Fibroblast of lung (primary cell): Measurements from ENCODE around the gene NUDT4B. TPM values are rescaled to one million over a fixed set of nuclear protein-coding genes. Genes with fewer than 3 reads are reported as not detected.
"Not testable (repeated sequence)": the region's sequence is repeated elsewhere in the genome, so short reads cannot be mapped to it uniquely, and the experiment has no call there.

ENCODE experiments used
- DNase-seq, 2 donors: peaks; one replicate each; pipeline versions ENCODE4 v3.0.0 to v3.0.0-alpha.2; 2010; ENCODE audit warnings: low read depth in 2 of 2
- H2AFZ ChIP-seq: 2 replicates; pipeline ENCODE4 v1.5.1; 2012; ENCODE audit warnings: low read length, control low read depth, inconsistent platforms
- H3K27ac ChIP-seq: 2 replicates; pipeline ENCODE4 v1.5.1; 2011; ENCODE audit warnings: low read length, control low read depth; ENCODE audit not compliant: insufficient read depth
- H3K27me3 ChIP-seq: 2 replicates; pipeline ENCODE4 v1.5.1; 2011; ENCODE audit warnings: mild to moderate bottlenecking, low read length; ENCODE audit not compliant: control insufficient read depth, insufficient read depth
- H3K36me3 ChIP-seq: 2 replicates; pipeline ENCODE4 v1.5.1; 2011; ENCODE audit warnings: low read length; ENCODE audit not compliant: control insufficient read depth, insufficient read depth
- H3K4me1 ChIP-seq: 2 replicates; pipeline ENCODE4 v1.5.1; 2011; ENCODE audit warnings: low read length; ENCODE audit not compliant: control insufficient read depth, insufficient read depth; ENCODE audit errors: extremely low read depth
- H3K4me2 ChIP-seq: 2 replicates; pipeline ENCODE4 v1.5.1; 2011; ENCODE audit warnings: low read length, control low read depth; ENCODE audit not compliant: insufficient read depth; ENCODE audit errors: extremely low read depth
- H3K4me3 ChIP-seq, 4 experiments: fragments of 200-600 bp in 1 of 4; sonication (generic) in 1 of 4; replicated peaks in 1 of 4; 2 replicates each; pipeline ENCODE4 v1.5.1; 2011 to 2016; ENCODE audit warnings: low read length in 4 of 4, low read depth in 3 of 4, mild to moderate bottlenecking in 3 of 4, control low read depth in 2 of 4, inconsistent platforms in 1 of 4, mixed read lengths in 1 of 4; ENCODE audit not compliant: insufficient read depth in 1 of 4; ENCODE audit errors: control extremely low read depth in 1 of 4
- H3K79me2 ChIP-seq: 2 replicates; pipeline ENCODE4 v1.5.1; 2012; ENCODE audit warnings: mild to moderate bottlenecking, low read length, inconsistent platforms; ENCODE audit not compliant: control insufficient read depth, insufficient read depth
- H3K9ac ChIP-seq: 2 replicates; pipeline ENCODE4 v1.5.1; 2011; ENCODE audit warnings: mild to moderate bottlenecking, low read length, control low read depth; ENCODE audit not compliant: insufficient read depth
- H3K9me3 ChIP-seq: 2 replicates; pipeline ENCODE4 v1.5.1; 2012; ENCODE audit warnings: low read depth, low read length; ENCODE audit not compliant: control insufficient read depth, insufficient read depth
- H4K20me1 ChIP-seq: 2 replicates; pipeline ENCODE4 v1.5.1; 2011; ENCODE audit warnings: low read length; ENCODE audit not compliant: control insufficient read depth, insufficient read depth; ENCODE audit errors: extremely low read depth
- polyA plus RNA-seq, 2 donors: library from polyadenylated mRNA; depleted of rRNA in 1 of 2; stranded (reverse) in 1 of 2; unstranded in 1 of 2; fragments of >200 nt; gene quantifications; 2 replicates each; pipeline ENCODE4 v1.2.1, GENCODE V29; 2011 to 2012; ENCODE audit warnings: missing spikeins in 1 of 2
- total RNA-seq: library from RNA; depleted of rRNA; stranded (reverse); fragments of >200 nt; gene quantifications from 2 replicates; pipeline ENCODE4 v1.2.1, GENCODE V29; 2014

The NUDT4B gene
- total and polyA plus RNA-seq, 2 donors (not counting 1 experiment from before 2014, with no cell fraction given): 7.1 to 17.5 TPM

GRCh38 chr1:148769495-148769894 is 20.9 kb downstream of the NUDT4B start:
- not testable (repeated sequence) for H3K27me3 ChIP-seq, H3K27ac ChIP-seq, DNase-seq, H3K4me3 ChIP-seq, H3K9me3 ChIP-seq, H3K4me2 ChIP-seq, H2AFZ ChIP-seq, H3K79me2 ChIP-seq, H3K9ac ChIP-seq, H3K36me3 ChIP-seq, H4K20me1 ChIP-seq, H3K4me1 ChIP-seq

- H3K9me3 ChIP-seq, DNase-seq, H2AFZ ChIP-seq, H3K27ac ChIP-seq, H3K27me3 ChIP-seq, H3K9ac ChIP-seq, H3K79me2 ChIP-seq, H3K4me3 ChIP-seq, H3K4me1 ChIP-seq, H3K36me3 ChIP-seq, H3K4me2 ChIP-seq, H4K20me1 ChIP-seq: not testable (repeated sequence)
Measured at GRCh38 chr1:148773690-148774089, 25.1 kb downstream of the NUDT4B start.

GRCh38 chr1:148774102-148774501 is 25.5 kb downstream of the NUDT4B start:
- not testable (repeated sequence) for H3K27ac ChIP-seq

GRCh38 chr1:148775263-148775662 is 26.7 kb downstream of the NUDT4B start:
- H3K27ac ChIP-seq, H3K9ac ChIP-seq, H3K79me2 ChIP-seq, H3K4me3 ChIP-seq, H4K20me1 ChIP-seq, H3K36me3 ChIP-seq, DNase-seq, H3K4me1 ChIP-seq, H2AFZ ChIP-seq, H3K9me3 ChIP-seq, H3K27me3 ChIP-seq, H3K4me2 ChIP-seq: not testable (repeated sequence)

More at GRCh38 chr1:148774102-148774501, 25.5 kb downstream of the NUDT4B start:
- not testable (repeated sequence) for H3K27me3 ChIP-seq, H3K4me1 ChIP-seq, DNase-seq, H3K9ac ChIP-seq, H3K4me2 ChIP-seq, H3K36me3 ChIP-seq, H3K9me3 ChIP-seq, H3K79me2 ChIP-seq, H3K4me3 ChIP-seq, H2AFZ ChIP-seq, H4K20me1 ChIP-seq

- H3K36me3 ChIP-seq, H3K79me2 ChIP-seq, H3K27me3 ChIP-seq, H3K27ac ChIP-seq, H2AFZ ChIP-seq, H3K9ac ChIP-seq, H4K20me1 ChIP-seq, H3K4me2 ChIP-seq, H3K4me3 ChIP-seq, H3K4me1 ChIP-seq, DNase-seq, H3K9me3 ChIP-seq: not testable (repeated sequence)
Measured at GRCh38 chr1:148777649-148778048, 29.1 kb downstream of the NUDT4B start.

- not testable (repeated sequence) for H2AFZ ChIP-seq, DNase-seq, H3K27me3 ChIP-seq, H3K79me2 ChIP-seq, H3K4me3 ChIP-seq, H3K9me3 ChIP-seq, H4K20me1 ChIP-seq, H3K36me3 ChIP-seq, H3K9ac ChIP-seq, H3K4me1 ChIP-seq, H3K27ac ChIP-seq, H3K4me2 ChIP-seq
Measured at GRCh38 chr1:148780404-148780803, 31.8 kb downstream of the NUDT4B start.

- DNase-seq, H3K27me3 ChIP-seq, H3K79me2 ChIP-seq, H3K4me2 ChIP-seq, H4K20me1 ChIP-seq, H3K4me1 ChIP-seq, H3K36me3 ChIP-seq, H3K27ac ChIP-seq, H3K9ac ChIP-seq, H2AFZ ChIP-seq, H3K9me3 ChIP-seq, H3K4me3 ChIP-seq: not testable (repeated sequence)
Measured at GRCh38 chr1:148791543-148792099, 43.0 kb downstream of the NUDT4B start.
